A549 (cell line): ENCODE data around the gene IGFL2.
A peak's percentile ranks its signal among the peaks of the same experiment; 100 is the strongest.

Experiments used
- CBX2 ChIP-seq: fragments of 200-600 bp; sonication (generic); IDR thresholded peaks from 2 replicates; pipeline ENCODE4 v1.6.1; 2016; ENCODE audit warnings: low read depth, mild to moderate bottlenecking, borderline replicate concordance
- CHD4 ChIP-seq: fragments of 200-600 bp; sonication (generic); IDR thresholded peaks from 2 replicates; pipeline ENCODE4 v1.6.1; 2016; ENCODE audit warnings: antibody characterized with exemption, mild to moderate bottlenecking, borderline replicate concordance
- EHMT2 ChIP-seq: fragments of 200-600 bp; sonication (generic); IDR thresholded peaks from 2 replicates; pipeline ENCODE4 v1.6.1; 2016; ENCODE audit warnings: antibody characterized with exemption, low read depth, mild to moderate bottlenecking, moderate library complexity
- HDAC2 ChIP-seq: fragments of 200-600 bp; sonication (generic); IDR thresholded peaks from 2 replicates; pipeline ENCODE4 v1.6.1; 2016
- KDM1A ChIP-seq: fragments of 200-600 bp; sonication (generic); IDR thresholded peaks from 2 replicates; pipeline ENCODE4 v1.6.1; 2016; ENCODE audit warnings: low read depth, mild to moderate bottlenecking
- POLR2A ChIP-seq: IDR thresholded peaks from 2 replicates; pipeline ENCODE4 v1.6.1; 2012; ENCODE audit warnings: mild to moderate bottlenecking, low read length
- RARB ChIP-seq: fragments of 250-450 bp; sonication (Bioruptor Pico); IDR thresholded peaks from 2 replicates; pipeline ENCODE4 v1.8.0; 2021; ENCODE audit warnings: mild to moderate bottlenecking, moderate library complexity
- ZFP36 ChIP-seq: fragments of 450-650 bp; IDR thresholded peaks from 2 replicates; pipeline ENCODE4 v1.6.1; 2014; ENCODE audit warnings: borderline replicate concordance; ENCODE audit not compliant: partially characterized antibody
- TF ChIP-seq, protein P1 (sequence below): fragments of >200 bp; sonication (Bioruptor Twin); formaldehyde crosslinking; IDR thresholded peaks from 3 replicates; pipeline ENCODE4 v1.5.1; 2016
- TF ChIP-seq, protein P2 (sequence below): fragments of >200 bp; sonication (Bioruptor Twin); formaldehyde crosslinking; IDR thresholded peaks from 3 replicates; pipeline ENCODE4 v1.6.1; 2016
- TF ChIP-seq, protein P3 (sequence below): IDR thresholded peaks from 2 replicates; pipeline ENCODE4 v1.6.1; 2012

DNA sequence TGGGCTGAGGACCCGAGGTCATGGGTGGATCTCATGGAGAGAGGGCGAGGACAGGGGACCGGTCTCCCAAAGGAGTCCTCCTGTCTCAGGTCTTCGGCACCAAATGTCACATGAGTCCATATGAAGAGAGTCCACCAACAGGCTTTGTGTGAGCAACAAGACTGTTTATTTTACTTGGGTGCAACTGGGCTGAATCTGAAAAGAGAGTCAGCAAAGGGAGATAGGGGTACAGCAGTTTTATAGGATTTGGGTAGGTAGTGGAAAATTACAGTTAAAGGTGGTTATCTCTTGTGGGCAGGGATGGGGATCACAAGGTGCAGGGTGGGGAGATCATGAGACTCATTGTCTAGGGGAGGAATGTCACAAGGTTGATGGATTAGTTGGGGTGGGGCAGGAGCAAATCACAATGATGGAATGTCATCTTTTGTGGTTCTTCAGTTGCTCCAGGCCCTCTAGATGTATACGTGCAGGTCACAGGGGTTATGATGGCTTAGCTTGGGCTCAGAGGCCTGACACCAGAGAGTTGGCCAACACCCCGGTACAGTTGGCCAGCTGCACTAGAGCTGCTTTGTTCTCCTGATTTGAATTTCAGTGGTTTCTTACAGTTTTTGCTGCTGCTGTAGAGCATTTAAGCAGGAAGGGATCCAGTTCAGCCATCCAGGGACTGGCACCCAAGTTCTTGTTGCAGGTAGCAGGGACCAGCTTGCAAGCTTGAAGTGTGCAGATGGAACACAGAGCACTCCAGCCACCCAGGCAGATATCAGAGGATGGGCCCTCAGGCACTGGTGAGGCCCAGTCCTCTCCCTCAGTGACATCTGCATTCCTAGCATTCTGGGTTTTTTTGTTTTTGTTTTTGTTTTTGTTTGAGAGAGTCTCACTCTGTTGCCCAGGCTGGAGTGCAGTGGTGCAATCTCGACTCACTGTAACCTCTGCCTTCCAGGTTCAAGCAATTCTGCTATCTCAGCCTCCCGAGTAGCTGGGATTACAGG is 55.1 kb downstream of the IGFL2 start:
- TF ChIP-seq, protein P1, sequence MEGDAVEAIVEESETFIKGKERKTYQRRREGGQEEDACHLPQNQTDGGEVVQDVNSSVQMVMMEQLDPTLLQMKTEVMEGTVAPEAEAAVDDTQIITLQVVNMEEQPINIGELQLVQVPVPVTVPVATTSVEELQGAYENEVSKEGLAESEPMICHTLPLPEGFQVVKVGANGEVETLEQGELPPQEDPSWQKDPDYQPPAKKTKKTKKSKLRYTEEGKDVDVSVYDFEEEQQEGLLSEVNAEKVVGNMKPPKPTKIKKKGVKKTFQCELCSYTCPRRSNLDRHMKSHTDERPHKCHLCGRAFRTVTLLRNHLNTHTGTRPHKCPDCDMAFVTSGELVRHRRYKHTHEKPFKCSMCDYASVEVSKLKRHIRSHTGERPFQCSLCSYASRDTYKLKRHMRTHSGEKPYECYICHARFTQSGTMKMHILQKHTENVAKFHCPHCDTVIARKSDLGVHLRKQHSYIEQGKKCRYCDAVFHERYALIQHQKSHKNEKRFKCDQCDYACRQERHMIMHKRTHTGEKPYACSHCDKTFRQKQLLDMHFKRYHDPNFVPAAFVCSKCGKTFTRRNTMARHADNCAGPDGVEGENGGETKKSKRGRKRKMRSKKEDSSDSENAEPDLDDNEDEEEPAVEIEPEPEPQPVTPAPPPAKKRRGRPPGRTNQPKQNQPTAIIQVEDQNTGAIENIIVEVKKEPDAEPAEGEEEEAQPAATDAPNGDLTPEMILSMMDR = no peak
- no peak for TF ChIP-seq KDM1A
- TF ChIP-seq POLR2A = no peak
- TF ChIP-seq, protein P2, sequence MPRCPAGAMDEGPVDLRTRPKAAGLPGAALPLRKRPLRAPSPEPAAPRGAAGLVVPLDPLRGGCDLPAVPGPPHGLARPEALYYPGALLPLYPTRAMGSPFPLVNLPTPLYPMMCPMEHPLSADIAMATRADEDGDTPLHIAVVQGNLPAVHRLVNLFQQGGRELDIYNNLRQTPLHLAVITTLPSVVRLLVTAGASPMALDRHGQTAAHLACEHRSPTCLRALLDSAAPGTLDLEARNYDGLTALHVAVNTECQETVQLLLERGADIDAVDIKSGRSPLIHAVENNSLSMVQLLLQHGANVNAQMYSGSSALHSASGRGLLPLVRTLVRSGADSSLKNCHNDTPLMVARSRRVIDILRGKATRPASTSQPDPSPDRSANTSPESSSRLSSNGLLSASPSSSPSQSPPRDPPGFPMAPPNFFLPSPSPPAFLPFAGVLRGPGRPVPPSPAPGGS = no peak
- no peak for TF ChIP-seq ZFP36
- no peak for TF ChIP-seq RARB
- TF ChIP-seq EHMT2 = no peak
- TF ChIP-seq, protein P3, sequence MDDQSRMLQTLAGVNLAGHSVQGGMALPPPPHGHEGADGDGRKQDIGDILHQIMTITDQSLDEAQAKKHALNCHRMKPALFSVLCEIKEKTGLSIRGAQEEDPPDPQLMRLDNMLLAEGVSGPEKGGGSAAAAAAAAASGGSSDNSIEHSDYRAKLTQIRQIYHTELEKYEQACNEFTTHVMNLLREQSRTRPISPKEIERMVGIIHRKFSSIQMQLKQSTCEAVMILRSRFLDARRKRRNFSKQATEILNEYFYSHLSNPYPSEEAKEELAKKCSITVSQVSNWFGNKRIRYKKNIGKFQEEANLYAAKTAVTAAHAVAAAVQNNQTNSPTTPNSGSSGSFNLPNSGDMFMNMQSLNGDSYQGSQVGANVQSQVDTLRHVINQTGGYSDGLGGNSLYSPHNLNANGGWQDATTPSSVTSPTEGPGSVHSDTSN = 0 out of 2 replicates have a peak, but pooled peaks have one; percentile 28
- TF ChIP-seq CBX2 = no peak
- no peak for TF ChIP-seq HDAC2
- no peak for TF ChIP-seq CHD4
